SIG-M5 treated with dmso at 0.1 percent for 504 hours (cell line): ENCODE results near the gene THAP7.
"Not testable (repeated sequence)": the region's sequence is repeated elsewhere in the genome, so short reads cannot be mapped to it uniquely, and the experiment has no call there.

Source experiments
- DNase-seq: peaks from one replicate; lab custom pipeline; 2025; ENCODE audit not compliant: unreplicated experiment; lab: John Stamatoyannopoulos, UW

THAP7 gene, protein sequence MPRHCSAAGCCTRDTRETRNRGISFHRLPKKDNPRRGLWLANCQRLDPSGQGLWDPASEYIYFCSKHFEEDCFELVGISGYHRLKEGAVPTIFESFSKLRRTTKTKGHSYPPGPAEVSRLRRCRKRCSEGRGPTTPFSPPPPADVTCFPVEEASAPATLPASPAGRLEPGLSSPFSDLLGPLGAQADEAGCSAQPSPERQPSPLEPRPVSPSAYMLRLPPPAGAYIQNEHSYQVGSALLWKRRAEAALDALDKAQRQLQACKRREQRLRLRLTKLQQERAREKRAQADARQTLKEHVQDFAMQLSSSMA

DNA sequence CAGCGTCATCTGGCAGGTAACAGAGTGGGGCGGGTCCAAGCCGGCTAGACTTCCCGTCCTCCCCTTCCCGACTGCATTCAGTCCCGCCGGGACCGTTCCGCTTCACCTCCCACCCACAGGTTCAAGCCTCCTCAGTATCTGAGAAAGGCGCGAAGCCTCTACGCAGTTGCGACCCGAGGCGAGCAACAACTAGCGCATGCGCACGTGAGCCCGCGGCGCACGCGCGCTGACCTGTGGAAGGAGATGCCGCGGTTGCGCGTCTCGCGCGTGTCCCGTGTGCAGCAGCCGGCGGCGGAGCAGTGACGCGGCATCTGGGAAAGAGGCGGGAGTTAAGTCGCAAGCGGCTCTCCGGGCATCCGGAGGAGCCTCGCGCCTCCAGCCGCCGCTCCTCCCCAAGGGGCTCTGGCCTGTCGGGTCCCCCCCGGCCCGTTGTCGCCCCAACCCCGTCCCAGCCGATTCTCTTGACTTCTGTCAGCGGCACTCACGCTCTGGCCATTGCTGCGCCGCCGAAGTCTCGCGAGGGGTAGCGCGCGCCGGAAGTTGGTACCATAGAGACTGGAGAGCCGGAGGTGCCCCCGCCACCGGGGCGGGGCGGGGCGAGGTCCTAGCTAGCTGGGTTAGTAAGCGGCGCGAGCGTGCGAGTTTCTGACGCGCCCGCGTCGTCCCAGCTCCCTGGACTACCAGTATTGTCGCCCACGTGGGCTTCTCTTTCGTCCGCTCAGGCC, at the start of gene THAP7:
TSS of gene THAP7 (minus strand) at position 518 of the 725 bp plus-strand sequence. CDS start at position 311, 207 bp downstream.
- DNase-seq, result peak; percentile 92

DNA sequence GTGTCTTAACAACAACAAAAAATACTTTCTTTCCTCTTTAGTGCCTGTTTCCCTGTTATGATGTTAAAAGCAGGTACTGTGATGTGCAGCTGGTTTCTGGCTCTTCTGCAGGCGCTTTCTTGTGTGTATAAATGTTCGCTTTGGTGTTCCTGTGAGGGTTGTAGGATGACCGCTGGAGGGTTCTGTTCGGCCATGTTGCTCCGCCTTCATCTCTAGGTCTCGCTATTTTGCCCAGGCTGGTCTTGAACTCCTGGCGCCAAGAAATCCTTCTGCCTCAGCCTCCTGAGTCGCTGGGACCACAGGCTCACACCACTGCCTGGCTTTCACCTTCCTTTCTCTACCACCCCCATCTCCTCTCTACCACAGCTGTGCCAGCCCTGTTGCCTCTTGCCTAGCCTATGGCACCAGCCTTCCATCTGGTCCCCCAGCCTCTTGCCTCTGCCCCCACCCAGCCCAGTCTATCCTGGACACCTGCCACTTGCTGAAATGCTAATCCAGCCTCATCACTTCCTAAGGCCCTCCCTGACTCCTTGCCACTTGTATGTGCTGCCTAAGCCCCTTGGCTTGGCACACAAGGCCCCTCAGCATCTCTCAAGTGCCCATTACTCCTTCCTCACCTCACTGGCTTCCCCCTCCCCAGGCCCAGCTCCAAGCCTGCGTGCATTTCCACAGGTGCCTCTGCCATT, 49.4 kb upstream of the THAP7 start:
- DNase-seq, result no peak

DNA sequence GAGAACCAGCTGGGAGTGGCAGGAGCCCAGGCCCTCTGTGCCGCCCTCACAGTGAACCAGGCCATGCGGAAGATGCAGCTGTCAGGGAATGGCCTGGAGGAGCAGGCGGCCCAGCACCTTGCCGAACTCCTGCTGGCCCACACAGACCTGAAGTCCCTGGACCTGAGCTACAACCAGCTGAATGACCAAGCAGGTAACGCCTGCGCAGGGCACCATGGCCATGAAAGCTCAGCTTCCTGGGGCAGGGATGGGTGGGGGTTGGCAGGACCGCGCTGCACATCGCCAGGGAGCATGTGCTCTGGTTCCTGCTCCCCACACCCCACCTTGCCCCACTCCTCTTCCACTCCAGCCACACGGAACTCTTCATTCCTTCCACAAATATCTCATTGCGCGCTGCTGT, 47.0 kb upstream of the THAP7 start:
- DNase-seq, result not testable (repeated sequence)

DNA sequence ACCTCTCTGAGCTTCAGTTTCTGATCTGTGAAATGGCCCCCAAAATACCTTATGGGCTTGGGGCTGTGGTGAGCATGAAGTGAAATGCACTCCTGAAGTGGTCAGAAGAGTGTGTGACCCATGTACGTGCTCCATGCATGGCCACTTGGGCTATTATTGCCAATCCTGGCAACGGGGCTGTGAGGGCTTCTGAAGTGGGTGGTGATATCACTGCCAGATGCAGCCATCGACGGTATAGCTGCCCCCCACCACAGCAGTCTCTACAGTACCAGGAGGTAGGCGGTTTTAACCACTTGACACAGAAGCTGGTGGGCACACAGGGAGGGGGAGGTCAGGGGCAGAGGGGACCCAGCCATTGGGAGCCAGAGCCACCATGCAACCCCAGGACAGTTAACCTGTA, 46.5 kb upstream of the THAP7 start:
- DNase-seq, result not testable (repeated sequence)

DNA sequence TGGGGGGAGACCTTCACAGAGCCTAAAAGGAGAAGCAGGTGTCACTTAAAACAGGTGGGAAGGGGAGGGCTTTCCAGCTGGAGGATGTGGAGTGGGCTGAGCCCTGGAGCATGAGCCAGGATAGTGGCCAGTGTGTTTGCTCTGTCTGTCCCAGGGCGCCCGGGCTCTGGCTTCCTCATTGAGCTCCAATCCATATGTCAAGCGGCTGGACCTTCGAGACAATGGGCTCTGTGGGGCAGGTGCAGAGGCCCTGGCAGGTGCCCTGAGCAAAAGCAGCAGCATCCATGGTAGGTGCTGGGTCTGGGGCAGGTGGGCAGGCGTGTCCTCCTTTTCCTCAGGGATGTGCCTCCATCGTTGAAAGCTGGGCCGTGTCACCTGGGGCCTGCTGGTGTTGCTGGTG, 45.8 kb upstream of the THAP7 start:
- DNase-seq, result no peak

DNA sequence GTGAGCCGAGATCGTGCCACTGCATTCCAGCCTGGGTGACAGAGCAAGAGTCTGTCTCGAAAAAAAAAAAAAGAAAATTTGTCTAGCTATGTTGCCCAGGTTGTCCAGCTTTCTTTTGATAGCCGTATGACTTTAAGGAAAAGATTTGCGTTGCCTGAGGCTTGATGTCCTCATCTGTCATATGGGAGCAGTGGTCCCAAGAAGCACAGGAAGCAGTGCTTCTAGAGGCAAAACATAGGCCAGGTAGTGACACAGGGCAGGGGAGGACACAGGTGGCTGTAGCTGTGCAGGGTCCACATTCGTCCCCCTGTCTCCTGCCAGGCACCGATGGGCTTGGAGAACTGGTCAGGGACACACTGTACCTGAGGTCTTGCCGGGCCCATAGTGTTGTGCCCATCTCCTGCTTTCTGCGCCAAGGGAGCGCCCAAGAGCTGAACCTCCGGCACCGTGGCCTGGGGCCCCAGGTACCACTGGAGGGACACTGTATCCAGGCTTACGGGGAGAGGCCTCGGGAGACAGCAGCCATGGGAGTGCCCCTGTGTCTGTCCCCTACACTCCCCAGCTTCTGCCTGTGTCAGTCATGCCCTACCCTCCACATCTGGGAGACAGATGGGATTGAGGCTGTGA, 45.2 kb upstream of the THAP7 start:
- no peak for DNase-seq

DNA sequence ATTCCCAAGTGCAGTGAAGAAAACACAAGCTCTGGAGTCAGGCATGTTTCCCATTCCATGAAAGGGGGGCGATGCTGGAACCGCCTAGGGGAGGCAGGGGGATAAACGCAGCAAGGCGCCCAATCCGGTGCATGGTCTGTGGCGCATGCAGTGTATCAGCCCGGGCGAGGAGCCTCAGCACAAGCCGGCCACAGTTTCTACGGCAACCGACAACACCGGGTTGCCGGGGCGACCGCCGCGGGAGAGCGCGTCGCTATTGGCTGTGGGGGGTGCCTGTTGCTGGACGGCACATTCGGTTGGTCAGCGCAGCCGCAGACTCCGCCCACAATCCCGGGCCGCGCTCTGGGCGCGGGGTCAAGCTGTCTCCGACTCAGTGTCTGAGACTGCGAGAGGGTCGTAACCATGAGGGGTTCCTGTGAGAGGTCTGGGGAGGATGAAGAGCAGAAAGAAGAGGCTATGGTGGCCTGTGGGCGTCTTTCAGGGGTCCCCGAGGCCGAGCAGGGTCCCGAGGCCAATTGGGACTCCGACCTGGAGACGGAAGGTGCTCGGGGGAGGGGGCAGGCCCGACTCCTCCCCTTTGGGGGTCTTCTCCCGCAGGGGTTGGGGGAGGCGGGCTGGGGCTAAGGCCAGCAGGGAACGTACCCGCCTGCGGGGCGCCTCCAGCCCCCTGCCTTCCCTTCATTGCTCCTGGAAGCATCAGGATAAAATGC, 43.8 kb upstream of the THAP7 start, which contains the start of gene LRRC74B:
TSS of gene LRRC74B (plus strand) at position 362 of the 710 bp plus-strand sequence. CDS start at position 403, 41 bp downstream.
- peak; percentile 15 for DNase-seq

DNA sequence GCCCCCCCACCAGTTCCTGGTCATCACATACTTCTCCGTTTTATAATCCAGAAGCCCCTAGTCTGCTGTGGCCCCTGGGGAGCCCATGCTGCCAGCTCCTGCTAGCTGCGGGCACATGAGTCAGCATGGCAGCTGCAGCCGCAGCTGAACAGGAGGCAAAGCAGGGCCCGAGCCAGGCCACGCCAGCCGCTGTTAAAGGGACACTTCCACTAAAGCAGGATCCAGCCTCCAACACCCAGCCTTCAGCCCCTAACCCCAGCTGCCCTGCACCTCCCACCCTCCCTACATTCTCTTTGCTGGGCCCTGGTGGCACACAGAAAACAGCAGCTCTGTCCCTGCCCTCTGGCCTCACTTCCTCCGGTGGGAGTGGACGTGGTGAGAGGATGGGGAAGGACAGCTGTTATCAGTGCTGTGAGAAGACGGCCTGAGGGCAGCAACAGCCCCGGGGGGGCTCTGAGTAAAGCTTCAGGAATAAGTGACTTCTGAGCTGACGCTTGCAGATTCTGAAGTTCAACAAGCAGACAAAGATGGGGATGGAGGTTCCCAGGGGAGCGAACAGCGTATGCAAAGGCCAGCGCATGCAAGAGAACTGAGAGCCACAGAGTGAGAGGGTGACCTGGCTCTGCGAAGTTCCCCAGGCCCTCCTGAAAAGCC, 43.1 kb upstream of the THAP7 start:
- DNase-seq, result no peak

DNA sequence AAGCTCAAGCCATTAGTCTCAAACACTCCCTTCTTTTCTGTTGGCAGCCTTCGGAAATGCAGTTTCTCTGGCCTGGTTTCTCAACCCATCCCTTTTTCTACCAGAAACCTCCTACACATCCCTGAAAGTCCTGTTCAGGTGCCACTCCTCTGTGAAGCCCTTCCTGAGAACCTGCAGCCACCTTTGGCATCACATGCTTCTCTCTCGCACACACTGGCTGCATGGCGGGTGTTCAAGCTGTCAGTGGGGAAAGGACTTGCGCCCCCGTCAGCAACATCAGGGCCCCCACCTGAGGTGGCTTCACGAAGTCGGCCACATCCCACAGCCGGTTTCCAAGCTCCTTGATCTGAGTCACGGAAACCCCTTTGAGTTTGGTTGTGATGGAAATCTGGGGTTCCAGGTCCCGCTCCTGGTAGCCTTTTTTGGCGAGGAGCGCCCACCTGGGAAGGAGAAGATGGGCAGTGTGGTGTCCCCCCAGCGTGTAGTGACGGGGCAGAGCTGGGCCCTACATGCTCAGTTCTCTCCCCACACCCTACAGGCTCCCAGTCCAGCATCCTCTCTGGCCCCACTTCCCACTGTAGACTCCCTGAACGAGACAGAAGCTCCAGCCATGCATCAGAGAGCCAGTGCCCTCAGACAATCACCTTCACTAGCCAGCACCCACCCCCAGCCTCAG, 42.1 kb upstream of the THAP7 start:
- no peak for DNase-seq

DNA sequence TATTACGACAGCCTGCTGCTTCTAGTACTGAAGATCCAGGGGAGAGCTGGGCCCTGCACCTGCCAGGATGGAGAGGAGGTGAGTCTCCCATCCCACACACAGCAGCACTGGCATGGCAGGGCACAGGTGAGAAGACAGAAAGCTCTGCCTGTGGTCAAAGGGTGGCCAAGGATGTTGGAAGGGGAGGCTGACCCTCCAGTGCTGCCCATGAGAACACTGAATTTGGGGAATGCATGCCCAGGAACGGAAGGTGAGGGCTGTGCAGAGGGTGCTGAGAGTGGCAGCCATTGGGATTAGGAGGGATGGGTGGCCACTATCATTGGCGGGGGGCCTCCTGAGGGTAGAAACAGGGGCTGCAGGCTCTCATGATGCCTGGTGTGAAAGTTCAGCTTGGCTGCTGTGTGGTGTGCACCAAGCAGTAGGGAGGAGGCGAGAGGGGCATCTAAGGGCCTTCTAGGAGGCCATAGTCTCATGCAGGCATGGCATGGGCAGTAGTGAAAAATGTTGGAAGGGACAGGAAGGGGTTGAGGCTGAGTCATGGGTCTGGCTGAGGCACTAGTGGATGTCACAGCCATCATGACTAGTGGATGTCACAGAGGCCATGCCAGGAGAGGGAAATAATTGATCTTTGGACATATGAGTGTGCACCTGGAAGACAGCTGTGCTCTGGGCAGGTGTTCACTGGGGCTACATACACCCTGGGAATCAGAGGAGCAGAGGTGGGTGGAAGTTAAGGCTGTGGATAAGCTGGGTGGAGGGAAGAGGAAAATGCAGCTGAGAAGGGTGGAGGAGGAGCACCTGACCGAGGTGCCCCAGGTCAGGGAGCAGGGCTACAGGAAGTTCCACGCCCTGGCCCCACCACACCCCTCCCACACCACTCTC, 41.3 kb upstream of the THAP7 start:
- no peak for DNase-seq

DNA sequence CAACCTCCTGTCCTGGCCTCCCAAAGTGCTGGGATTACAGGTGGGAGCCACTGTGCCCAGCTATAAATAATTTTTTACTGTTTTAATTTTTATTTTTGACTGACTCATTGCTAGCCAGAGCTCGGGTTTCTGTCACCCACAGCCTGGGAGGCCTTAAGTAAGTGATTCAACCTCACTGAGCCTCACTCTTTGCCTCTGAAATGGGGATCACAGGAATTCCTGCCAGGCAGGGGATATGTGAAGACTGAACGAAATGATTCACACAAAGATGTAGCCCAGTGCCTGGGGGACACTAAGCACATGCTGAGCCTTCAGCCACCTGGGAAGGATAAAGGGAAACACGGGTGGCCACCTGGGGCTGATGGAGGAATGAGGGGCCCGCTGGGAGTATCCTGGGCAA, 40.0 kb upstream of the THAP7 start:
- DNase-seq, result no peak

DNA sequence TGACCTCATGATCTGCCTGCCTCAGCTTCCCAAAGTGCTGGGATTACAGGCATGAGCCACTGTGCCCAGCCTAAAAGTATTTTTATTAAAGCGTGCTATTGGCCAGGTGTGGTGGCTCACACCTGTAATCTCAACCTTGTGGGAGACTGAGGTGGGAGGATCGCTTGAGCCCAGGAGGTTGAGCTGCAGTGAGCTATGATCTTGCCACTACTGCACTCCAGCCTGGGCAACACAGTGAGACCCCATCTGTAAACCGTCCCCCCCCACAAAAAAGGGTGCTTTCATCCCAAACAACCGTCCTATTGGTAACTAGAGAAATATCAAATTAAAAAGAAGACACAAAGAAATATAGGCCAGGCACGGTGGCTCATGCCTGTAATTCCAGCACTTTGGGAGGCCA, 37.2 kb upstream of the THAP7 start:
- not testable (repeated sequence) for DNase-seq

DNA sequence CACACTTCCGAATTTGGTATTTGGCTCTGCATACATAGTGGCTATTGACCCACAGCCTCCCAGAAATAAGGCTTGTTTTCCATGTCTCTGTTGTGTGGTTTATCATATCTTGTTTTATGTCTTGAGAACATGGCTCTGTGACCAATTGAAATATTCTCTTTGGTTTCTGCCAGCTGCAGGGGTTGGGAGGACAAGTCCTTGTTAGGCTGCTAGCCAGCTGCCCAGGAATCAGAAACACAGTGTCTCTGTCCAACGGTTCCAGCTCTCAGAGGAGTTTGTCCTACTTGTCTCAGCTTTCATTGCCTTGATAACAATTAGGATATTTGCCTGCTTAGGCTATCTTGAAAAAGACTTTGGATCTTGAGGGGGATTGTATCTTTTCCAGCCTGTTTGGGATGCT, 36.5 kb upstream of the THAP7 start:
- DNase-seq, result no peak

DNA sequence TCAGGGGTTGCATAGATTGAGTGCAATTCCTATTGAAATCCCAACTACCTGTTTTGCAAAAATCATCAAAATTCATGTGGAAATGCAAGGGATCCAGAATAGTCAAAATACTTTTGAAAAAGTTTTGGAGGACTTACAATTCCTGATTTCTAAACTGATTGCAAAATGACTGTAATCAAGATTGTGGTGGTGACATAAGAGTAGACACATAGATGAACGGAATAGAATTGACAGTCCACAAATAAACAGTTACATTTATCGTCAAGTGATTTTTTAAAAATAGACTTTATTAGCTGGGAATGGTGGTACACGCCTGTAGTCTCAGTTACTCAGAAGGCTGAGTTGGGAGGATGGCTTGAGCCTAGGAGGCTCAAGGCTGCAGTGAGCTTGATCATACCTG, 33.1 kb upstream of the THAP7 start:
- no peak for DNase-seq

DNA sequence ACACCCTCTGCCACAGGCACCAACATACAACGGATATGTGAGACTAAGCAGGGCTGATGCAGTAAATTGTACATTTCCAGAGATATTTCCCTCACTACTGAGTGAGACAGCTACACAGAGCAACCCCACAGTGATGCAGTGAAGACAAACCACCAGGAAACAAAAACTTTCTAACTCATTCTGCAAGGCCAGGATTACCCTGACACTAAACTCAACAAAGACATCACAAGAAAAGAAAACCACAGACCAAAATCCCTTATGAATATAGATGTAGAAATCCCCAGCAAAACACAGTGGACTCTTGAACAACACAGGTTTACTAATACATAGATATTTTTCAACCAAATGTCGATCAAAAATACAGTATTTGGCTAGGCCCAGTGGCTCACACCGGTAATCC, 32.0 kb upstream of the THAP7 start:
- DNase-seq, result no peak

DNA sequence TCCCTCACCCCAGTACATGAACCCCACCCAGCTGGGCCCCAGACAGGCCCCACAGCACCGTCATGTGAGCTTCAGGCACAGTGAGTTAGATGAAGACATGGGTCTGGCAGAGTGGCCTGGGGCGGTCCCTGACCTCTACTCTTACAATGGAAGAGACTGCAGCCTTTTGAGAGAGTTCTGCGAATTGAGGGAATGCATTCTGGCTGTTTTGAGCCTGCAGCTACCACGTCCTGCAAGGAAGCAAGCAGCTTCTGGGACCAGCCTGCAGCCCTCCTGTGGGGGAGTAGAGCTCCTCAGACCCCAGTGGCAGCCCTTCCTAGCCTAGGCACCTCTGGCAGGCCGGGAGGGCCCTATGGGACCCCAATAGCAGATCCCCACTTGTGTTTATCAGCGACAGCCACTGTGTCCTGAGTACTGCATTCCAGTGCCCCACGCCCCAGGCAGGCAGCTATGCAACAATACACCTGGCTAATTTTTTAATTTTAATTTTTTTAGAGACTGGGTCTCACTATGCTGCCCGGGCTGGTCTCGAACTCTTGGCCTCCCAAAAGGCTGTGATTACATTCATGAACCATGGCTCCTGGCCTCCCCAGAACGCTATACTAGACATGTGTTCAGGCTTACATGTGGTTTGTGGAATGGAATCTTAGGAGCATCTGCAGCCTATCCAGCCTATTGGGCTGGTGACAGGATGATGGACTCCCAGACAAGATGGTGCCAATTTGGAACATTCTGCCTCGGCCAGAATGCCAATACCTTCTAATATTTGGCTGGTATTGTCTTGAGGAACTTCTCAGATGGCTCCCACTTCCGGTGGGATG, 31.2 kb upstream of the THAP7 start:
- no peak for DNase-seq

DNA sequence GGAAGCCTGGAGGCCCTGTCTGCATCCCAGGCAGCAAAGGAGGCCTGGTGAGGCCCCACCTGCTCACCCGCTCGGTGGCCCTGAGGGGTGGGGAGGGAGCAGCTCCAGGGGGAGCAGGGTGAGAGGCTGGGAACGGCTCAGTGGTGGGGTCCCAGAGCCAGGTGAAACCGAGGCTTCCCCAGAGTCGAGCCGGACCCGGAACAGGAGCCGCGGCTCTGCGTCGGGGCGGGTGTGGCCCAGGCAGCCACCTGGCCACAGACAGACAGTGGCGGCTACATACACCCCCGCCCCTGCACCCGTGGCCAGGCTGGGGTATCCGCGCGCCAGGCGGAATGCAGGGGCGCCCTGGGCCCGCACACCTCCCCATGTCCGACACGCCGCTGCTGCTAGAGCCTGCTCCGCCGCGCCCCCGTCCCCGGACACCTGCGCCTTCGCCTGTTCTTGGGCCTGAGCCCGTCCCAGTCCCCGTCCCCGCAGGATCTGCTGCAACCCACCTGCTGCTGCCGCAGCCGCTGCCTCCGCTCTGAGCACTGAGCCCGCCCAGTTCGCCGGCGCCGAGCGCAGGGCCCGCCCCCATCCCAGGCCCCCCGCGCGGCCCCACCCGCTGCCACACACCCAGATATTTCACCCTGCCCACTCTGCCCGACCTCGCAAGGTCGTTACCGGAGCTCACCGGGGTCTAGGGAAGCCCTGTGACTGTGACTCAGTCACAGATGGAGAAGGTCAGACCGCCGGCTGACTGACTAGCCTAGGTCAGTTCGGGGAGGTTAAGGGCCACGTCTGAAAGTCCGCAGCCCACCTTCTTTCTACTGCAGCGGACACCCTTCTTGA, 30.3 kb upstream of the THAP7 start, which contains the start of gene SLC7A4:
TSS of gene SLC7A4 (minus strand) at position 525 of the 831 bp plus-strand sequence. CDS start 749 bp downstream, outside the sequence.
- DNase-seq, result no peak
